SIG-M5 treated with dmso at 0.1 percent for 504 hours (cell line): ENCODE results near the gene ODAD2.
A peak's percentile ranks its signal among the peaks of the same experiment; 100 is the strongest.
"Not testable (repeated sequence)": the region's sequence is repeated elsewhere in the genome, so short reads cannot be mapped to it uniquely, and the experiment has no call there.

ENCODE experiments used
- DNase-seq: peaks from one replicate; lab custom pipeline; 2025; ENCODE audit not compliant: unreplicated experiment; lab: John Stamatoyannopoulos, UW

The ODAD2 gene

DNA sequence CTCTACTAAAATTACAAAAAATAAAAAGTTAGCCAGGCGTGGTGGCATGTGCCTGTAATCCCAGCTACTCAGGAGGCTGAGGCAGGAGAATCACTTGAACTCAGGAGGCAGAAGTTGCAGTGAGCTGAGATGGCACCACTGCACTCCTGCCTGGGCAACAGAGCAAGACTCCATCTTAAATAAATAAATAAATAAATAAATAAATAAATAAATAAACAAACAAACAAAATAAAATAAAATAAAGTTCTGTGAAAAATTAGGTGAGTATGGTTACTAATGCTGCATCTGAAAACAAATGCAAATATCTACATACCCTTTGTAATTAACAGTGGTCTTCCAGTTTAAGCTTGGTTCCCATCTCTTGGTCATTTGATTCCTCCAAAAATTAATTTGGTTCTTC is 28.1 kb downstream of the ODAD2 start:
- DNase-seq, result not testable (repeated sequence)

DNA sequence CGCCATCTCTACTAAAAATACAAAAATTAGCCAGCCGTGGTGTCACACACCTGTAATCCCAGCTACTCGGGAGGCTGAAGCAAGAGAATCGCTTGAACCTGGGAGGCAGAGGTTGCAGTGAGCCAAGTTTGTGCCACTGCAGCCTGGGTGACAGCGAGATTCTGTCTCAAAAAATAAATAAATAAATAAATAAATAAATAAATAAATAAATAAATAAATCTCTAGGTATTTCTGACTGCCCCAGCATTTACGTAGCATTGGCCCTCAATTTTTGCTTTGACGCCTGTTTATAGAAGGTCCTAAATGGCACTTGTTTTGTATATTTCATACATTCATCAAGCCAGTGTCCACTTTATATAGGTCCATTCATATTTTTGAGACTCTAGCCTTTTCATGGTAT is 28.9 kb downstream of the ODAD2 start:
- not testable (repeated sequence) for DNase-seq

DNA sequence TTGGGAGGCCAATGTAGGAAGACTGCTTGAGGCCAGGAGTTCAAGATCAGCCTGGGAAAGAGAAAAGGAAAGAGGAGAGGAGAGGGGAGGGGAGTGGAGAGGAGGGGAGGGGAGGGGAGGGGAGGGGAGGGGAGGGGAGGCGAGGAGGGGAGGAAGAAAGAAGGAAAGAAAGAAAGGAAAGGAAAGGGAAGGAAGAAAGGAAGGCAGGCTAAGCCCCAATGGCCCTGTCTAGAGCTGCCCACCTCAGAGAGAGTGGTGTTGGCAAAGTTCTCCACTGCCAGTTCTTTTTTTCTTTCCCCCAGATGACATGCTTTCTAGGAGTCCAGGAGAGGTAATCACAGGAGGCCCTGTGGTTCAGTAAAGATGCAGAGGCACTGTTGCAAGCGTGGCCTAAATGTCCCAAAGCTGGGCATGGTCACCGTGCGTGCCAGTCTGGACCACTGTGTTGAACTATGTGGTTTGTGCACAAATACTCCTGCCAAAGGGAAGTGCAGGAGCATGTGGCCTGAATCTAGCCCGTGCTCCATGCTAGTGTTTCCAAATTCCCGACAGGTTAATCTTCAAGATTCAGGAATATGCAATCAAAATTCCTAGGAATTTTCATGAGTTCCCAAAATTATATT is 39.7 kb downstream of the ODAD2 start:
- no peak for DNase-seq

- peak; percentile 0 for DNase-seq
These were observed 40.5 kb downstream of the ODAD2 start for GRCh38 chr10:27958383-27958782.

- no peak for DNase-seq
These were observed 48.7 kb downstream of the ODAD2 start for GRCh38 chr10:27950242-27950564.

DNA sequence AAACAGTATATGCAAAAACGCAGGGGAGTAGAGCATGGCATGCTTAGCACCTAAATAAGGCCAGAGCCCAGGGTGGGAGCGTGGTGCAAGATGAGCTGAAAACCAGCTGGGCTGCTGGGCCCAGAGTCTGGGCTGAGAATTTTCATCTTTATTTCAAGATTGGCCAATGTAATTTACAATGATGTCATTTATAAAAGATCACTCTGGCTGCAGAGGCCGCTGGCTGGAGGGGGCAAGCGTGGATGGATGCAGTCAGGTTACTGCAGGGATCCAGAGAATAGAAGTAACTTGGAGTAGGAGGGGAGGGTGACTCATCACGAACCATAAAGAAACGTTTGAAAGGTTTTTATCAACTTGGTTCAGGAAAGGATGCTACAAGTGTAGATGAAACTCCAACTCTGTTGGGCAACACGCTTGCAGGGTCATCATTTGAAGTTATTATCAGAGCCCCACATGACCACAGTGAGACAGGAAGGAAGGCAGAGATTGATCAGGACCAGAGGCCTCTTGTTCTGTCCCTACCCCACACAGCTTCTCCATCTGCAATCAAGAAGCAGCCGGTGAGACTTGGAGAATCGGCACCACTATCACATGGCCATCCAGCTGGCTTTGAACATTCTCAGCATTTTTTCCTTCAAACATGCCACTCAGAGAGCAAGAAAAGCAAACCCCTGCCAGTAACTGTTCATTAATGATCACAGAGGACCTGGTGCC is 49.2 kb downstream of the ODAD2 start:
- no peak for DNase-seq

GRCh38 chr10:27948186-27948585 is 50.7 kb downstream of the ODAD2 start:
- no peak for DNase-seq

- DNase-seq, result no peak
These were observed 51.3 kb downstream of the ODAD2 start for GRCh38 chr10:27947540-27947939.

- no peak for DNase-seq
These were observed 54.9 kb downstream of the ODAD2 start for GRCh38 chr10:27944005-27944404.

- DNase-seq, result no peak
These were observed 84.0 kb downstream of the ODAD2 start for GRCh38 chr10:27914888-27915287.

- DNase-seq, result no peak
These were observed 86.6 kb downstream of the ODAD2 start for GRCh38 chr10:27912231-27912630.

DNA sequence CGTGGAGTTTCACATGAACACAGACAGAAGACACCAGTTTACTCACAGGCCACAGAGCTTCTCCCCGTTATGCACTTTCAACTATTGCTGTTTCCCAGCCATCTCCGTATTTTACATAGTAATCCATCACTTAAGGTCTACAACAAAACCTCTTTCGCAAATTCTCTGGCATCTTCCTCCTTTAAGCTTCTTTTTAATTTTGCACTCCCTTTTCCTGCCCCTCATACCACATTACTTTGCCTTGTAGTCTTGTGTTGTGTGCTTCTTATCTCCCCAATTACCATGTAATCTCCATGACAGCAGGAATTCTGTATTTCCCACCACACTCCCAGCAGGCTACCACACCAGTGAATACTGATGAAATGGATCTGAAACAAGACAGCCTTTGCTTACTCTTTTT is 87.3 kb downstream of the ODAD2 start:
- no peak for DNase-seq

DNA sequence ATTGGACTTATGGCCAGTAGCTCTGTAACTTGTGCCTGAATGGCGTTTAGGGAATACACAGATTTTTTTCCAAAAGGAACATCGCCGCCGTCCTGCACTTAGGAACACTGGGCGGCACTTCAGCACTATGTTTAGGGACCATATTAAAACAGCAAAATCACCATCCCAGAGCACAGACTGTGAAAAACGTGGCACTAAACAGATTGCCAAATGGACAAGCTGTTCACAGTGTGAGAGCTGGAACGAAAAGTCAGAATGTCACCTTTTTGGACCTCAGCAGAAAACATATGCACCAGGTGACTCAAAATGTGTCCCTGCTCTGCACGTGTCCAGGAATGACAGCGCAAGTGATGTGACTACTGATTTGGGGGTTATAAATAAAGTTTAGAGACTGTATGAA is 87.9 kb downstream of the ODAD2 start:
- DNase-seq, result no peak

GRCh38 chr10:27908231-27908630 is 90.6 kb downstream of the ODAD2 start:
- DNase-seq, result no peak

DNA sequence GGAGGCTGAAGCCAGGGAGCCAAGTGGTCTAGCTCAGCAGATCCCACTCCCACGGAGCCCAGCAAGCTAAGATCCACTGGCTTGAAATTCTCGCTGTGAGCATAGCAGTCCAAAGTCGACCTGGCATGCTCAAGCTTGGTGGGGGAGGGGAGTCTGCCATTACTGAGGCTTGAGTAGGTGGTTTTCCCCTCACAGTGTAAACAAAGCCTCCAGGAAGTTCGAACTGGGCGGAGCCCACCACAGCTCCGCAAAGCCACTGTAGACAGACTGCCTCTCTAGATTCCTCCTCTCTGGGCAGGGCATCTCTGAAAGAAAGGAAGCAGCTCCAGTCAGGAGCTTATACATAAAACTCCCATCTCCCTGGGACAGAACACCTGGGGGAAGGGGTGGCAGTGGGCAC is 99.4 kb downstream of the ODAD2 start:
- DNase-seq, result not testable (repeated sequence)

- DNase-seq, result no peak
These were observed 99.8 kb downstream of the ODAD2 start for GRCh38 chr10:27899058-27899457.

DNA sequence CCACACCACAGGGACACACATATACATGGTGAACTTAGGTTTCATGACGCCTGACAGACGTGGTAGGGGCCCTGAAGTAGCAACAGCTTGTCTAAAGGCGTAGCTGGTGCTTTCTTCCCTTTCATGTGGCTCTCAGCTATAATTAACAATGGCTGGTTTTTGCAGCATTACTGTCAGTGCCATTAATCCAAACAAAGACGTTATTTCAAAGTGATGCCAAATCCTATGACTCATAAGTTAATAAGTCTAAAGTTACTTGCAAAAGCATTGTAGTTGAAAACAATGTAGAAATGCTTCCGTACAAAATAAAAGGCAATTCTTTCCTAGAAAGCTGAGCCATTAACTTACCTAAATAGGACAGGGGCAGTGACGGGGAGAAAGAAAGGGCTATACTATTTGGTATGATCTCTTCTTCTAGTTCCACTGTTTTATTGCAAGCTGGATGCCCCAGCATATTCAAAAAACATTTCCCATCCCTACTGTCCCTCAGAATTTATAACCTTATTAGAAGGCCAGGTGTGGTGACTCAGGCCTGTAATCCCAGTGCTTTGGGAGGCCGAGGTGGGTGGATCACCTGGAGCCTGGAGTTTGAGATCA is 105.4 kb downstream of the ODAD2 start:
- no peak for DNase-seq

- DNase-seq, result no peak
These were observed 107.9 kb downstream of the ODAD2 start for GRCh38 chr10:27890971-27891370.

DNA sequence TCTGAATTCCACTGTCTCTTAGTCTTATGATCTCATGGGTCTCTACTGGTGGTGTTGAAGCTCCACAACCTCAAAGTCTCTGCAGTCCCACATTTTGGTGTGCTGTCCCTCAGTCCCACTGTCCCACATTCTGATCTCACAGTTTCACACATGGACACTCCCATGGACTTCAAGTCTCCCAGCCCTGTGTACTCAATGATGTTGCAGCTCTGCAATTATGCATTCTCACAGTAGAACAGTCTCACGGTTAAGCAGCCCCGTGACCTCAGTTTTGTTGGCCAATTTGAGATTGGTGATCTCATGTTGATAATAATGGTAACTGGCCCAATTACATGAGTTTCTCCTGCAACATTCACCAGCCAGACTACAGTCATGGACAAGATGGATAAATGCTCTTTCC is 109.4 kb downstream of the ODAD2 start:
- no peak for DNase-seq

DNA sequence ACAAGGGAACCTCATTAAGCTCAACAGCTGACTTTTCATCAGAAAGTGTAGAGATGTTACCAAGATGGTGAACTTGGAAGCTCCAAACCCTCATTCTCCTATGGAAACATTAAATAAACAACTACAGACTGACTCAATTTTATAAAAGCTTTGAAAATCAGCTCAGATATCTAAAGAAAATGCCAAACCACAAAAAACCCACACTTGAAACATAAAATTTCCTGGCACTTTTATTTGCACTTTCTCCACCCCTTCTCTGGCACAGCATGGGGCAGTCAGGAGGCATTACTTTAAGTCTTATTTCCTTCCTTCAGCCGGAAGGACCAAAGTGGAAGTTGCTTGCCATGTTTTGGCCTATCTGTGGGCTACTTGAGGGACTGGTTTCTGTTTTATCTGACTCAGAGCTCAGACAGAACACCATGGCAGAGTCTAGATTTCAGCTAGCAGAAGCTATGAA is 114.7 kb downstream of the ODAD2 start:
- DNase-seq, result no peak

DNA sequence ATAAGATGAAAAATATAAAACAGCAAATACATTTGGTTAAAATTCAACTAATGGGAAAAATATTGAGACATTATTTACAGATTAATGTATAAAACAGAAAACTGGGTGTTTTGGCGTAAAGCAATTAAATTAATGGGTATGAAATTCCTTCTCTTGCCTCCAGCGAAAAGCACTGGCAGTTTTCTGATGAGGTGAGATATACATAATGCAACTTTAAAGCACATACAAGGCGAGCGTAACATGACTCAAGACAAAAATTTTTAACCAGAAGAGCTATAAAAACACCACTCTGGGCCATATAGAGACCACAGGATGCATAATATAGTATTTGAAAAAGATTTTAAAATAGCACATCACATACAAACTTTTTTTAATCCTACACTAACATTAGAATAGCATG is 120.6 kb downstream of the ODAD2 start:
- no peak for DNase-seq

GRCh38 chr10:27865221-27865635 is 133.7 kb downstream of the ODAD2 start:
- no peak for DNase-seq

DNA sequence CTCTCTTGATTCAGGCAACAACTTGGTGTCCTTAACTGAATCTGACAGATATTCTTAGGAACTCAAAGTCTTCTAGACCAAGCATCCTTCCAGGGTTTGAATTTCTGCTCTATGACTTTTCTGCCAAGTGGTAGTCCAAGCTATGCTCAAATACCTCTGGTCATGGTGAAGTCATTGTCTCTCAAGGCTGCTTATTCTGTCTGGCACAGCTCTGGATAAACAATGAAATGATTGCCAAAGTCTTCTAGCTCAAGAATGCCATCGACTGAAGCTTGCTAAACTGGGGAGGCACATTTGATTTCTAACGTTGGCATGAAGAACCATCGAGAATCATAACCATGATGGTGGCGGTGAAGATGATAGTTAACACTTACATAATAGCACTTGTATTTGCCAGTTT is 137.1 kb downstream of the ODAD2 start:
- no peak for DNase-seq
